Activated naive CD8-positive, alpha-beta T cell (primary cell): ENCODE measurements around the gene ACTL8.

Experiments used
- H3K27ac Mint-ChIP-seq: one replicate; pipeline ENCODE4 v1.8.0; 2021; ENCODE audit warnings: mixed read lengths
- H3K27me3 Mint-ChIP-seq: one replicate; pipeline ENCODE4 v1.8.0; 2021; ENCODE audit warnings: mixed read lengths
- H3K36me3 Mint-ChIP-seq: one replicate; pipeline ENCODE4 v1.8.0; 2021; ENCODE audit warnings: mixed read lengths
- H3K4me1 Mint-ChIP-seq: one replicate; pipeline ENCODE4 v1.8.0; 2021; ENCODE audit warnings: low read depth, mixed read lengths
- H3K4me3 Mint-ChIP-seq: one replicate; pipeline ENCODE4 v1.8.0; 2021; ENCODE audit warnings: mild to moderate bottlenecking, mixed read lengths
- H3K9me3 Mint-ChIP-seq: one replicate; pipeline ENCODE4 v1.8.0; 2021; ENCODE audit warnings: low read depth, mixed read lengths

Gene ACTL8

DNA sequence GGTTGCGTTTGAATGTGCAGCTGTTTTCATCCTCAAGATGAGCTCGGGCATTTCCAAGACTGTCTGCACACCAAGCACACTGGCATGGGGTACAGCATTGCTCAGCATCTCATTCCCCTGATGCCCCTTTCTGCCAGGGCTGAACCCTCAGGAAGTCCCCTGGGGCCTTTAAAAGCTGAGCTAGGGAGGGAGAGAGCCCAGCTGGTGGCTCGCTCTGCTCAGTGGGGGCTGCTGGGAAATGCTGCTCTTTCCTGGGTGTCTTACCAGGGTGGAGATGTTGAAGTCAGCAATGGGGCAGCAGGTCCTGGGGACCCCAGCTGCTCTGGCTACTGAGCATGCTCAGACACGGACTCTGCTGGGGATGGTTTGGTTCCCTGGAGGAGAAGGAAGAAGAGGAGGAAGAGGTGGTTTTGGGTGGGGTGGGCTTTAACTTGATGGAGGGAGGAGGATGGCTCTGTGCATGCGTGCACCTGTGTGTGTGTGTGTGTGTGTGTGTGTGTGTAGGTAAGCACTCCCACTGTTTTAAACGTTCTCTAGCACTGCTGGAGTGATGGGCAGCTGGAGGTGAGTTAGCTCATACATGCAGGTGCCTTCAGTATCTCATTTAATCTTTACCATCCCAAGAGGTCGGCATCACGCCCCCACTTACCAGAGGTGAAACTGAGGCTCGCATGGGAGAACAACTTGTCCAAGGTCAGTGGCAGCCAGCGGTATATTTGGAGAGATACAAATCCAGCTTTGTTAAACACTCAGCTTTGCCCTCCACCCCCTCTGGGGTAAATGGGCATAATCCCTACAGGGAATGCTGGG, 40.9 kb downstream of the ACTL8 start:
- peaks cover 2% of the 10 kb centered on the region for H3K4me1 Mint-ChIP-seq
- no peak overlapping the region for H3K4me3 Mint-ChIP-seq
- H3K36me3 Mint-ChIP-seq, result no peaks in the 10 kb centered on the region
- H3K27ac Mint-ChIP-seq, result no peak overlapping the region
- H3K9me3 Mint-ChIP-seq, result no peaks in the 10 kb centered on the region
- H3K27me3 Mint-ChIP-seq, result peaks cover 9% of the 10 kb centered on the region

DNA sequence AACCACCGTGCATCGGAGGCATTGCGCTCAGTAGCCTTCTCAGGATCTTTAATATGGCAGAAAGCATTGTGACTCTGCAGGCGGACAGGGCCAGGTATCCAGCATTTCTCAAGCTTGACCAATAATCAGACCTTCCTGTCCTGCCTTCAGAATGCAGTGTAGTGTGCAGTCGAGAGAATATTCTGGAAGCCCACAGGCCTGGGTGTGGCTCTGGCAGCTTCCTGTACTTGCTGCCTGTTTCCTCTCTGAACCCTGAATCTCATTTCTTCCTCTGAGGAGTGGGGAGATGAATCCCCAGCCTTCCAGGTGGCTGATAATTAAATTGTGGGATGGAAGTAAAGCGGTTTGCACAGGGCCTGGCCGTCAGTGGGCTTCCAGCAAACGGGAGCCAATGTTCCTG, 42.3 kb downstream of the ACTL8 start:
- Mint-ChIP-seq H3K27me3 (peaks cover 9% of the 10 kb centered on the region), H3K27ac (no peak overlapping the region), H3K9me3 (no peaks in the 10 kb centered on the region), H3K4me3 (no peak overlapping the region), H3K4me1 (peaks cover 2% of the 10 kb centered on the region), H3K36me3 (no peaks in the 10 kb centered on the region)

DNA sequence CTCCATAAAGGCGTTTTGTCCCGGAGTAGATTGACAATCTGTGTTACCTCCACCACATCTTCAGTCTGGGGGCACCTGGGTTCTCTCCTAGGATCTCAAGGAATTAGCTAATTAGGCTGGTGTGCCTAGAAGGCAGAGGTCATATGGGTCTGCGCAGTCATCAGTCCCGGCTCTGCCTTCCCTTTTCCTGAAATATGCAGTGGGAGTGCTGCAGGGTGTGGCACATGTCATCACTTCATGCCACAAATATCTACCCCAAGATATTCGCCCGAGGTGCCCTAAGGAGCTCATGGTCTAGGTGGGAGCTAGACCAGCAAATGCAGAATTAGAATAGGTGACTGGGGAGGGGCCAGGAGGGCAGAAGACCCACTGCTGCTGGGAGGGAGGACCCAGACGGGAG, 42.9 kb downstream of the ACTL8 start:
- Mint-ChIP-seq H3K27ac (no peak overlapping the region), H3K4me1 (peaks cover 2% of the 10 kb centered on the region), H3K36me3 (no peaks in the 10 kb centered on the region), H3K9me3 (no peaks in the 10 kb centered on the region), H3K27me3 (peaks cover 6% of the 10 kb centered on the region), H3K4me3 (no peak overlapping the region)

DNA sequence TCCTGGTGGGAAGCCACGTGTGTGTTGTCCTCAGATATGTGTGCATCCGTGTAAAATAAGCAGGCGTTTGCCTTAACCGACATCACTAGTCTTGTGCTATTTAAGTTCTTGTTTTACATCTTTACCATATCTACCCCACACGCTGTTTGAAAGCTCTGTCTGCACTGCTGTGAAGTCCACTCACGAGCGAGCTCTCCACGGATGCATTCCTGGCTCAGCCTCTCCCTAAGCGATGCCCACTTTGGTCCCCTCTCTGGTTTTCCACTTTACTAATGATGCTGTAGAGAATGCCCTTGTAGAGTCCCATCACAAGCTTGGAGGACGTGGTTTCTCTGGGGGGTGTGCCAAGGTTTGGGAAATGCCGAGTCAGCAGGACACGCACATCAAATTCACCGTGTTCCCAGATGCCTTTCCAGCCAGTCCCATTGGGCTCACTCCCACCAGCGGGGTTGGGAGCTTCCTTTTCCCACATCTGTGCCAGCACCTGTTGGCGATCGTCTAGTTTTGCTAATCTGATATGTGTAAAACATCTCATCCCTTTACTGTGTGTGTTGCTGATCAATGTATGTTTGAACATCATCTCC, 43.8 kb downstream of the ACTL8 start:
- Mint-ChIP-seq H3K4me1 (peaks cover 2% of the 10 kb centered on the region), H3K9me3 (no peaks in the 10 kb centered on the region), H3K27ac (no peak overlapping the region), H3K27me3 (peaks cover 7% of the 10 kb centered on the region), H3K36me3 (no peaks in the 10 kb centered on the region), H3K4me3 (no peak overlapping the region)

DNA sequence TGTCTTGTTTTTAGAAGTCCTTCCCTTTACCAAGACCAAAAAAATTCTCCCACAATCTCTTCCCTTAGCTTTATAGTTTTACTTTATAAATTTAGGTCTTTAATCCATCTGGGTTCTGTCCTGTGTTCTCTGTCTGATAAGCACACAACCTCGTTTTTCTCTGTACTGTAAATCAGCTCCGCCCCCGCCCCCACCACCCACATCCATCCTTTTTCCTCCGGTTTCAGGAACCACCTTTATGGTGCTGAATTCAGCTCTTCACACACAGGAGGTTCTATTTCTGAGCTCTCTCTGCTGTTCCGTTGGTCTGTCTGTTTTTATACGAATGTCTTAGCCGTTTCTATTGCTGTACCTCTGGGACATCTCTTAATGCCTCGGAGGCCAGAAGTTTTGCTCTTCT, 44.5 kb downstream of the ACTL8 start:
- H3K27me3 Mint-ChIP-seq, result peaks cover 7% of the 10 kb centered on the region
- no peaks in the 10 kb centered on the region for H3K9me3 Mint-ChIP-seq
- H3K27ac Mint-ChIP-seq, result no peak overlapping the region

DNA sequence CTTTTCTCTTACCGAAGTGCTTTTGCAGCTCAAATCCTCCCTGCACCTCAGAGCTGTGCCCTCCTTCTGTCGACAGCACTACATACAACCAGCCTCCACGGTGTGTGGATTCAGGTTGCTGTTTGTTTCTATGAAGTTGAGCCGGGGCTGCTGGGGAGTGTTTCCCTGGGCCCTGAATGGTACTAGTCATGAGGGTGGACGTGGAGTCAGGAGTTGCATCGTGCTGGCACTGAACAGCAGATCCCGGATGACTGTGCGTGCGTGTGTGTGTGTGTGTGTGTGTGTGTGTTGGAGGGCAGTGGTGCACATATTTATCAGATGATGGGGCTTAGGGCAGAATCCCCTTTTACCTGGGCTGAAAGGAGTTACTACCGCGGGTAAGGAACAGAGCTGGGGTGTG, 47.0 kb downstream of the ACTL8 start:
- H3K9me3 Mint-ChIP-seq, result no peaks in the 10 kb centered on the region
- peaks cover 10% of the 10 kb centered on the region for H3K27me3 Mint-ChIP-seq
- no peak overlapping the region for H3K4me3 Mint-ChIP-seq
- H3K4me1 Mint-ChIP-seq, result peaks cover 2% of the 10 kb centered on the region
- no peaks in the 10 kb centered on the region for H3K36me3 Mint-ChIP-seq
- no peak overlapping the region for H3K27ac Mint-ChIP-seq

More for the DNA sequence above, 44.5 kb downstream of the ACTL8 start:
- Mint-ChIP-seq H3K36me3 (no peaks in the 10 kb centered on the region), H3K4me3 (no peak overlapping the region), H3K4me1 (peaks cover 2% of the 10 kb centered on the region)

DNA sequence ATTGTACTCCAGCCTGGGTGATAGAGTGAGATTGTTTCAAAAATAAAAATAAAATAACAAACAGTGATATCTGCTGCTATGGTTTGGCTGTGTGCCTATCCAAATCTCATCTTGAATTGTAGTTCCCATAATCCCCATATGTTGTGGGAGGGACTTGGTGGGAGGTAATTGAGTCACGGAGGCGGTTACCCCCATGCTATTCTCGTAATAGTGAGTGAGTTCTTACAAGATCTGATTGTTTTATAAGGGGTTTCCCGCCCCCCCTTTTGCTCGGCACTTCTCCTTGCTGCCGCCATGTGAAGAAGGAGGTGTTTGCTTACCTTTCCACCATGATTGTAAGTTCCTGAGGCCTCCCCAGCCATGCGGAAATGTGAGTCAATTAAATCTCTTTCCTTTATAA, 47.8 kb downstream of the ACTL8 start:
- Mint-ChIP-seq H3K27me3 (peaks cover 13% of the 10 kb centered on the region), H3K9me3 (no peaks in the 10 kb centered on the region), H3K4me3 (no peak overlapping the region), H3K36me3 (no peaks in the 10 kb centered on the region), H3K27ac (no peak overlapping the region), H3K4me1 (peaks cover 2% of the 10 kb centered on the region)

DNA sequence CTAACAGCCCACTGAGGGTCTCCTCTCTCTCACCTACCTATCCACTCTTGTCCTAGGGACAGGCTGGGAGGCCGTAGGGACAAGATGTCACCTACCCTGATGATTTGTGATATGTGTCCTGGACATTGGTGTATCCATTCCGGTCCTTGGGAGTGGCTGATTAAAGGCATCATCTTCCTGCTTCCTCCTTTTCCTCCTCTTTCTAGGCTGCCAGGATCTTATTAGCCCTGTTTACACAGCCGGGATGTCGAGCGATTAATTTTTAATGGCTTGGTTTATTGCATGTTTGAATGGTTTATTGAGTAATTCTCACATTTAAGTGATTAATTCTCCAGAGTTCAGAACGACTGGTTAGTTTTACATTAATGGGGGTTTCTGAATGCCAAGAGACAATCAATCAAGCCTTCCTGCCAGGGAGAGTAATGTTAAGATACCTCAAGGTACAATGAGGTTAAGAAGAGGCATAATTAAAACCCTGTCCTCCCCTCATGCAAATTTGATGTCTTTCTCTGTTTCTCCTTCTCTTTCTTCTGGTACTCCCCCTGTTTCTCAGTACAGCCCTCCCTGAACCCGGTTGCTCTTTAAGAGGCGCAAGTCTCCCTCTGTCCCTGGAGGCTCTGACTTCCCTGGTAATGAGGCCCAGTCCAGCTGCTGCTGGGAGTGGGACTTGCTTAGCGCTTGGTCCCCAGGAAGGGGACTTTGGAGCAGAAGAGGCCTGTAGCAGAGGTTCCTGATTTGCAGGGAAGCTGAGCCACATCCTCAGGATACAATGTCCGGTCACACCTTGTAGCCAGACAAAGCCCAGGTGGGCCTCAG, 50.9 kb downstream of the ACTL8 start:
- Mint-ChIP-seq H3K9me3 (no peaks in the 10 kb centered on the region), H3K27me3 (peaks cover 11% of the 10 kb centered on the region), H3K36me3 (no peaks in the 10 kb centered on the region), H3K4me3 (no peak overlapping the region), H3K4me1 (no peaks in the 10 kb centered on the region), H3K27ac (no peak overlapping the region)

DNA sequence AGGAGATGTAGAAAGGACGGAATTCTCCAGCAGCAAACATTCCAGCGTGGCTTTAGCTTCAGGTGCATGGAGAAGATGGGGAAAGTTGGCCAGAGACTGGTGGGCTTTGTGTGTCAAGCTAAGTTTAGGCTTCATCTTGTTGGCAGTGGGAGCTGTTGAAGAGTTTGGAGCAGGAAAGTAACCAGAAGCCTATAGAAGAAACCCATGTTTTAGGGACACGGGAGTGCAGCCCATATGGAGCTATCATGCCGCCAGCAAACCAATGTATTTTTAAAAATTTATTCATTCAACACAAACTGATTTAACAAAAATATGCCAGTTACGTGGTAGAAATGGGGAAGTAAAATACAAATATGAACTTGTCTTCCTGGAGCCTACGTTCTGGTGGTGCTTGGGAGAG, 53.7 kb downstream of the ACTL8 start:
- no peaks in the 10 kb centered on the region for H3K36me3 Mint-ChIP-seq
- no peaks in the 10 kb centered on the region for H3K9me3 Mint-ChIP-seq
- H3K4me3 Mint-ChIP-seq, result no peak overlapping the region
- no peaks in the 10 kb centered on the region for H3K4me1 Mint-ChIP-seq
- no peak overlapping the region for H3K27ac Mint-ChIP-seq
- H3K27me3 Mint-ChIP-seq, result peaks cover 8% of the 10 kb centered on the region

DNA sequence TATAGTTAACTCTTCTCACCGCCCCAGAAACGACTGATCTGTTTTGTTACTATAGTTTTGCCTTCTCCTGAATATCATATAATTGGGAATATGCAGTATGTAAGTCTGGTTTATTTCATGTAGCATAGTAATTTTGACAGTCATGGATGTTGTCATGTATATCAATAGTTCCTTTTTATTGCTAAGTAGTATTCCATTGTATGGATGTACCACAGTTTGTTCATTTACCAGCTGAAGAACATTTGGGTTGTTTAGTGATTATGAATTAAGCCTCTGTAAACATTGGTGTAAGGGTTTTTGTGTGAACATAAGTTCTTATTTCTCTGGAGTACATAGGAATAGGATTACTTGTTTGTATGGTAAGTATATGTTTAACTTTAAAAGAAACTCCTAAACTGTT, 55.5 kb downstream of the ACTL8 start:
- H3K27me3 Mint-ChIP-seq, result peaks cover 15% of the 10 kb centered on the region
- H3K36me3 Mint-ChIP-seq, result no peaks in the 10 kb centered on the region
- H3K9me3 Mint-ChIP-seq, result peaks cover 9% of the 10 kb centered on the region
- no peaks in the 10 kb centered on the region for H3K4me1 Mint-ChIP-seq
- no peak overlapping the region for H3K27ac Mint-ChIP-seq
- no peak overlapping the region for H3K4me3 Mint-ChIP-seq

DNA sequence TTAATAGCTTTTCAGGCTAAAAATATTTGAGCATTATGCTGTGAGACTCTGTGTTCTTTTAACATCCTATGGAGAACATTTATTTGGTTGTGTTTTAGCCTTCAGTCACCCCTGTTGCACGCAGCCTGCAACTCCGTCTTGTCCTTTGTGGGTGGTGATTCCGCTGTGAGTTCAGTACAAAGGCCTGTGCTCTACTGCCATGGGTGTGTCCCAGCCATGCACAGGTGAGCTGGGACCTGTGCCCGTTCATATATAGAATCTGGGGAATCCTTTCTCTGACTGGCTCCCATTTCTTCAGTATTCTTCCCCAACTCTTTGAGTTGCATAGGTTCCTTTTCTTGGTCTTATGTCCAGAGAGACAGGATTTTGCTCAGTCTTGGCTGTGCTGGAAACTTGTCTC, 61.4 kb downstream of the ACTL8 start:
- Mint-ChIP-seq H3K27me3 (peaks cover 18% of the 10 kb centered on the region), H3K4me1 (no peaks in the 10 kb centered on the region), H3K9me3 (peaks cover 13% of the 10 kb centered on the region), H3K27ac (no peak overlapping the region), H3K4me3 (no peak overlapping the region), H3K36me3 (no peaks in the 10 kb centered on the region)

DNA sequence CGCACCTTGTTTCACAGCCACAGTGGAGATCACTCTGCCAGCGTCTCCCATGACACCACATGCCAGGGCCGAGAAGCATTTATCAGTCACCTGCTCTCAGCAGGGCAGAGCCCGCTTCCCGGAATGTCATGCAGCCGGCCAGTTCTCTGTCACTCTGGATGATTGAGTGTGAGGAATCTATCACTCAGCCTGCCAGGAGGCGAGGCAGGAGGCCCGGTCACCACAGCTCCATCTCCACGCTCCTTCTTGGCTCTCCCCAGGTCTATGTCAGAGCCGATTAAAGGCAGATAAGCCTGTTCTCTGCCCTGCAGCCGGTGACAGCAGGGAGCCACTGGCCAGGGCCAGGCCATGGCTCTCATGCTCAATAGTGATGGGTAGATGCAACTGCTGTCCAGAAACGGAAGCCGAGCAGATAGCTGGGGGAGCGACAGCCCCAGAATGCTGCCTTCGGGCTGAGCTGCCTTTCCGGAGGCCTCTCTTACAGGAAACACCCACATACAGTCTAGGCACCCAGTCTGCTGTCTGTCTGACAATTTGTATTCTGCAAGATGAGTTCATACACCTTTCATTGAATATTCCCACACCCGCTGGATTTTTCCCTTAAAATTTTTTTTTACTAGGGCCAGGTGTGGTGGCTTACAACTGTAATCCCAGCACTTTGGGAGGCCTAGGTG, 64.1 kb downstream of the ACTL8 start:
- no peaks in the 10 kb centered on the region for H3K36me3 Mint-ChIP-seq
- no peaks in the 10 kb centered on the region for H3K4me1 Mint-ChIP-seq
- H3K4me3 Mint-ChIP-seq, result no peak overlapping the region
- H3K9me3 Mint-ChIP-seq, result peaks cover 12% of the 10 kb centered on the region
- no peak overlapping the region for H3K27ac Mint-ChIP-seq
- peaks cover 16% of the 10 kb centered on the region for H3K27me3 Mint-ChIP-seq

DNA sequence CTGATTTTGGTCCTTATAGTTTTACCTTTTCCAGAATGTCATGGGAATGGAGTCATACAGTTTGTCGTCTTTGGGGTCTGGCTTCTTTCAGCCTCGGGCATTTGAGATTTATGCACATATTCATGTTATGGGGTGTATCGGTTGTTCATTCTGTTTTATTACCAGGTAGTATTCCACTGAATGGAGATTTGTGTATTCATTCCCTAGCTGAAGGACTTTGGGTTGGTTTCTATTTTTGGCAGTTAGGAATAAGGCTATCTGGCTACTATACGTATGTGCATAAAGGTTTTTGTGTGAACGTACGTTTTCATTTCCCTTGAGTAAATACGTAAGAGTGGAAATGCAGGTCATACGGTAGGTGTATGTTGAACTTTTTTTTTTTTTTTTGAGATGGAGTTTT, 65.1 kb downstream of the ACTL8 start:
- no peaks in the 10 kb centered on the region for H3K4me1 Mint-ChIP-seq
- peaks cover 9% of the 10 kb centered on the region for H3K27me3 Mint-ChIP-seq
- no peak overlapping the region for H3K4me3 Mint-ChIP-seq
- peaks cover 4% of the 10 kb centered on the region for H3K9me3 Mint-ChIP-seq
- no peaks in the 10 kb centered on the region for H3K36me3 Mint-ChIP-seq
- no peak overlapping the region for H3K27ac Mint-ChIP-seq

DNA sequence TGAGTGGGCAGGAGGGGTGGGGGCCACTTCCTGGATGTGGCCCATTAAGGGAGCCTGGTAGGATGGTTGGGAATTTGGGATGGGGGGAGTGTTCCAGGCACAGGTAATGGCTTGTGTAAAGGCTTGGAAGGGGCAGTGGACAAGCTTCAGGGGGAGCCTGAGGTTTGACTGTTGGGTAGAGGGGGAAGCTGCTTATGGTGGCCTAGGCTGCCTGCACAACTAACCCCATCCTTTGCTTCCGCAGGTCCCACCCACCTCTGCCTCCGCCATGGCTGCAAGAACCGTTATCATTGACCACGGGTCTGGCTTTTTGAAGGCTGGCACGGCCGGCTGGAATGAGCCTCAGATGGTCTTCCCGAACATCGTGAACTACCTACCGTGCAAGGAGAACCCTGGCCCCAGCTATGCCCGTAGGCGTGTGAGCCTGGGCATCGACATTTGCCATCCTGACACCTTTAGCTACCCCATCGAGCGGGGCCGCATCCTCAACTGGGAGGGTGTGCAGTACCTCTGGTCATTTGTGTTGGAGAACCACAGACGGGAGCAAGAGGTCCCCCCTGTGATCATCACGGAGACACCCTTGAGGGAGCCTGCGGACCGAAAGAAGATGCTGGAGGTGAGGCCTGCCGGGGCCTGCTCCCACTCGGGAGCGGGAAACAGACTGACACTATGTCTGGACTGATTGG, 67.8 kb downstream of the ACTL8 start:
- Mint-ChIP-seq H3K9me3 (no peaks in the 10 kb centered on the region), H3K36me3 (no peaks in the 10 kb centered on the region)

More for the DNA sequence above, 67.8 kb downstream of the ACTL8 start:
- Mint-ChIP-seq H3K4me1 (no peaks in the 10 kb centered on the region), H3K27me3 (peaks cover 10% of the 10 kb centered on the region), H3K4me3 (no peak overlapping the region), H3K27ac (no peak overlapping the region)
